A549 treated with Mapracorat at 1 μM for 4 hours (cell line): ENCODE measurements around the gene BOC. TPM values are rescaled to one million over a fixed set of nuclear protein-coding genes. Genes with fewer than 3 reads are reported as not detected.

Experiments
- total RNA-seq: library from RNA; stranded (reverse); fragments of 200-300 nt; extraction: Qiagen RNA extraction; gene quantifications from 5 replicates; pipeline ENCODE4 v1.2.3, GENCODE V29; 2022

BOC gene
- total RNA-seq, result 4.6 to 6.3 TPM (median 5.7 TPM) in 5 replicates

GRCh38 chr3:113211330-113212149 lies at the start of gene BOC:
Gene BOC (plus strand): TSS chr3:113211557. CDS start chr3:113249803, 38,246 bp downstream.

Other genes with a start within 250 kb of the BOC start
- gene CD200R1, start 236.5 kb upstream of the BOC start, total RNA-seq, result not detected in 5 replicates
- gene GTPBP8, start 220.6 kb upstream of the BOC start, total RNA-seq, result 14.0 to 16.4 TPM (median 15.5 TPM) in 5 replicates
- 1.1 to 1.8 TPM (median 1.4 TPM) in 5 replicates for gene CFAP44, start 229.9 kb downstream of the BOC start, total RNA-seq